K562 (cell line): ENCODE data around the gene H2BK1.

ENCODE experiments used
- MCM2 ChIP-seq: fragments of 450-650 bp; IDR thresholded peaks from 2 replicates; pipeline ENCODE4 v1.6.1; 2017; ENCODE audit warnings: low read depth, mild to moderate bottlenecking
- MTF1 ChIP-seq: fragments of 250-450 bp; sonication (Bioruptor Pico); IDR thresholded peaks from 2 replicates; pipeline ENCODE4 v1.9.0; 2021; ENCODE audit warnings: moderate library complexity, mild to moderate bottlenecking, inconsistent platforms, borderline replicate concordance
- SMARCA4 ChIP-seq: fragments of 450-650 bp; IDR thresholded peaks from 2 replicates; pipeline ENCODE4 v1.6.1; 2016
- ZFX ChIP-seq: sonication (generic); formaldehyde crosslinking; IDR thresholded peaks from 2 replicates; pipeline ENCODE4 v1.8.0; 2022; ENCODE audit warnings: mild to moderate bottlenecking, missing genetic modification reagents, moderate library complexity
- ZNF263 ChIP-seq: sonication (generic); formaldehyde crosslinking; IDR thresholded peaks from 2 replicates; pipeline ENCODE4 v1.8.0; 2022; ENCODE audit warnings: mild to moderate bottlenecking, missing genetic modification reagents, borderline replicate concordance
- TF ChIP-seq, protein P1 (sequence below), 3 experiments: IDR thresholded peaks in 2 of 3; conservative IDR thresholded peaks in 1 of 3; 2 replicates each; pipeline ENCODE4 v1.5.1; 2011 to 2012; ENCODE audit warnings: low read length in 3 of 3, mild to moderate bottlenecking in 3 of 3, control low read depth in 2 of 3, improper control_type of control experiment in 1 of 3, inconsistent platforms in 1 of 3, low read depth in 1 of 3, mixed read lengths in 1 of 3, moderate library complexity in 1 of 3; ENCODE audit not compliant: insufficient read depth in 2 of 3
- TF ChIP-seq, protein P2 (sequence below): sonication (generic); formaldehyde crosslinking; IDR thresholded peaks from 2 replicates; pipeline ENCODE4 v1.5.0; 2020; ENCODE audit warnings: missing genetic modification reagents

DNA sequence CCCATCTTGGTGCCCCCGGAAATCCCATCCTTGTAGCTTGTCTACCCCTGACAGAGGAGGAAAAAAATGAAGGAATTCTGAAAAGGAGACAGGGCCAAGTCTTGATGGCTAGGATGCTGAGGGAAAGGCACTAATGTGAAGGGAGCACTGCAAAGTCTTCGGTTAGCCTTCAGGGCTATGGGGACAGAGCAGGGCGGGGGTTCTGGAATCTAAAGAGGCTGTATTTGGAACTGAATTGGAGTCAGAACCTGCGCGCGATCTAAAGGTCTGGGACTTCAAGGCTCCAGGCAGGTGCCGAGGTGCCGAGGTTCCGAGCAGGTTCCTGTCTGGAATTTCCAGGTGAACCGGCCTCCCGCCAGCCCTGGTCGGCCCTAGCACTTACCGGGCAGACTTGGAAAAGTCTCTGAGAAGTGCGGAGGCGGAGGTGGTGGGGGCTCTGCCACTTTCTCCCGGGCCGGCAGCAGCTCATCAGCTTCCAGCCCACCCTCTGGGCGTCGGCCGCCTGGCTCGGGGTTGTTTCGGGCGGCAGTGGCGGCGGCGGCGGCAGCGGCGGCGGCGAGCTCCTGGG, 43.6 kb downstream of the H2BK1 start:
- no peak for TF ChIP-seq SMARCA4
- no peak for TF ChIP-seq MTF1 (CRISPR knock-in tag)
- no peak for TF ChIP-seq ZNF263
- TF ChIP-seq, protein P1, sequence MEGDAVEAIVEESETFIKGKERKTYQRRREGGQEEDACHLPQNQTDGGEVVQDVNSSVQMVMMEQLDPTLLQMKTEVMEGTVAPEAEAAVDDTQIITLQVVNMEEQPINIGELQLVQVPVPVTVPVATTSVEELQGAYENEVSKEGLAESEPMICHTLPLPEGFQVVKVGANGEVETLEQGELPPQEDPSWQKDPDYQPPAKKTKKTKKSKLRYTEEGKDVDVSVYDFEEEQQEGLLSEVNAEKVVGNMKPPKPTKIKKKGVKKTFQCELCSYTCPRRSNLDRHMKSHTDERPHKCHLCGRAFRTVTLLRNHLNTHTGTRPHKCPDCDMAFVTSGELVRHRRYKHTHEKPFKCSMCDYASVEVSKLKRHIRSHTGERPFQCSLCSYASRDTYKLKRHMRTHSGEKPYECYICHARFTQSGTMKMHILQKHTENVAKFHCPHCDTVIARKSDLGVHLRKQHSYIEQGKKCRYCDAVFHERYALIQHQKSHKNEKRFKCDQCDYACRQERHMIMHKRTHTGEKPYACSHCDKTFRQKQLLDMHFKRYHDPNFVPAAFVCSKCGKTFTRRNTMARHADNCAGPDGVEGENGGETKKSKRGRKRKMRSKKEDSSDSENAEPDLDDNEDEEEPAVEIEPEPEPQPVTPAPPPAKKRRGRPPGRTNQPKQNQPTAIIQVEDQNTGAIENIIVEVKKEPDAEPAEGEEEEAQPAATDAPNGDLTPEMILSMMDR (IDR thresholded peaks at IDR 0.05 in 2 of 3, conservative IDR thresholded peaks at IDR 0.05 in 1 of 3; ENCODE audit: insufficient read depth in 2 of 3, low read depth in 1 of 3, low read length in 3 of 3) = no peak
- TF ChIP-seq, protein P2, sequence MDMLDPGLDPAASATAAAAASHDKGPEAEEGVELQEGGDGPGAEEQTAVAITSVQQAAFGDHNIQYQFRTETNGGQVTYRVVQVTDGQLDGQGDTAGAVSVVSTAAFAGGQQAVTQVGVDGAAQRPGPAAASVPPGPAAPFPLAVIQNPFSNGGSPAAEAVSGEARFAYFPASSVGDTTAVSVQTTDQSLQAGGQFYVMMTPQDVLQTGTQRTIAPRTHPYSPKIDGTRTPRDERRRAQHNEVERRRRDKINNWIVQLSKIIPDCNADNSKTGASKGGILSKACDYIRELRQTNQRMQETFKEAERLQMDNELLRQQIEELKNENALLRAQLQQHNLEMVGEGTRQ = no peak
- TF ChIP-seq ZFX (CRISPR knock-in tag) = no peak
- no peak for TF ChIP-seq MCM2
